NCI-H1694 (cell line): ENCODE results near the gene CCDC121.
"Not testable (repeated sequence)": the region's sequence is repeated elsewhere in the genome, so short reads cannot be mapped to it uniquely, and the experiment has no call there.

Source experiments
- DNase-seq: peaks from one replicate; lab custom pipeline; 2025; lab: John Stamatoyannopoulos, UW

The CCDC121 gene

DNA sequence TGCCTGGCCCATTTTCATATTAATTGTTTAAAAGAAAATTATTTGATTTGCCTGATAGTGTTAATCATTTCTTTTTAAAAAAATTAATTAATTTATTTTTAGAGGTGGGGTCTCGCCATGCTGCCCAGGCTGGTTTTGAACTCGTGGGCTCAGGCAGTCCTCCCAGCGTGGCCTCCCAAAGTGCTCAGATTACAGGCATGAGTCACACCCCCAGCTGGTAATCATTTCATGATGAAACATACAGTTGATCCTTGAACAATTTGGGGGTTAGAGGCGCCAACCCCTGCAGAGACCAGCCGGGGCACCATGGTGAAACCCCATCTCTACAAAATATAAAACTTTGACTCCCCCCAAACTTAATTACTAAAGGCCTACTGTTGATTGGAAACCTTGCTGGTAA, 8.0 kb upstream of the CCDC121 start:
- no peak for DNase-seq

DNA sequence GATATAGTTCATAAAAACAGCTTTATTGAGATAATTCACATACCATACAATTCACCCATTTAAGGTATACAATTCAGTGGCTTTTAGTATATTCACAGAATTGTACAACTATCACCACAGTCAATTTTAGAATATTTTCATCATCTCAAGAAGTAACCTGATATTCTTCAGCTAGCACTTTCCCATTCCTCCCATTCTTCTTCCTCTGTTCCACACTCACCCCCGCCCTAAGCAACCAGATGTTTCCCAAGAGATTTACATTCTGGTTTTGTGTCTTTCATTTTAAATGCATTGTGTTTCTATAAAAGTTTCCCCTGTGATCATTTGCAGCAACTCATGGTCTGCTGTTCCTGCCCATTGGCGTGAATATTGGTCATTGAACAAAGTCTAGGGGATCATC, 5.5 kb upstream of the CCDC121 start:
- DNase-seq, result no peak

DNA sequence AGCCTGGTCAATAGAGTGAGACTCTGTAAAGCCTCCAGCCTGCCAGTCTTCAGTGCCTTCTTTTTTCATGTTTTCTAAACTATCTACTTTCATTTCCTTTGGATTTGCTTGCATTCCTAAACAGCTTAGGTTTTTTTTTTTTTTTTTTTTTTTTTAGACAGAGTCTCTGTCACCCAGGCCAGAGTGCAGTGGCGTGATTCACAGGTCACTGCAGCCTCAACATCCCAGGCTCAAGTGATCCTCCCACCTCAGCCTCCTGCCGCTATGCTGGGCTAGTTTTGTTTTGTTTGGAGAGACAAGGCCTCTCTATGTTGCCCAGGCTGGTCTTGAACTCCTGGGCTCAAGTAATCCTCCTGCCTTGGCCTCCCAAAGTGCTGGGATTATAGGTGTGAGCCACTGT, 1.4 kb upstream of the CCDC121 start:
- DNase-seq, result not testable (repeated sequence)

- no peak for DNase-seq
Observed at GRCh38 chr2:27627963-27628766, 647 bp downstream of the CCDC121 start.

DNA sequence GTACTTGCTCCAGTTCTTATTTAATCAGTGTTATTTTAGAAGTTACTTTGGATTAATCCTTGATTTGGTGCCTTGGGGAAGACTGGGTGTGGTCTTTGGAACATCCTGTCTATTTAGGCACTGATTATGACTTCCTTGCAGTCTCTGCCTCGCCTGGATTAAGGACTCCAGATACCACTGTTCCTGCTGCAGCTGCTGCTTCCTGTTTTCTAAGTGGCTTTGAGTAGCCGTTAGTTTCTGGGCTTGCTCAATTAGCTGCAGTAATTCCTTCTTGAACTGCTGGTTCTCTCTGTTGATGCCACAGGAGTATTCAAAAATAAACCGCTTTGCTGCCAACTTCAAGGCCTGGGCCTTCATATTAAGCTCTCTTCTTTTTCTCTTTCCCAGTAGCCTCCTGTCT, 1.9 kb downstream of the CCDC121 start:
- not testable (repeated sequence) for DNase-seq

GRCh38 chr2:27626323-27626722, 2.5 kb downstream of the CCDC121 start:
- not testable (repeated sequence) for DNase-seq

- DNase-seq, result no peak
Observed at GRCh38 chr2:27624943-27625342, 3.9 kb downstream of the CCDC121 start.

DNA sequence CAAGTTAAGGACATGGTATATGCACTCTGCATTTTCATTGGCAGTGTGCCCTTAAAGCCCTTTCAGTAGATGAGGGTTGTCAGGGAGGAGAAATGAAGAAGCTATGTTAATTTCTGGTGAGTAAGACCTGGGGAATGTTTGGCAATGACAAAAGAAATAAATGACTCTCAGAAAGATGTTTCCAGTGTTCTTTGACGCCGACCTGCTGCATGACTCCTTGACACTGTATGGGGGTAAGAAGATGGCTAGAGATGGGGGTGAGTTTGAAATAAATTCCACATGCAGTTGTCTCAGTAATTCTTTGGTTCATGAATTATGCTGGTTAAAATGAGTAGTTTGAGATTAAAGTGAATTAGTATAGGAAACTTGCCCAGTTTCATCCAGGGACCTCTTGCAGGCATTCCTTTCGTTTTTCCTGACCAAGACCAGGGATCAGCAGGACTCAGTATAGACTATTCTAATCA, 5.9 kb downstream of the CCDC121 start:
- DNase-seq, result no peak

DNA sequence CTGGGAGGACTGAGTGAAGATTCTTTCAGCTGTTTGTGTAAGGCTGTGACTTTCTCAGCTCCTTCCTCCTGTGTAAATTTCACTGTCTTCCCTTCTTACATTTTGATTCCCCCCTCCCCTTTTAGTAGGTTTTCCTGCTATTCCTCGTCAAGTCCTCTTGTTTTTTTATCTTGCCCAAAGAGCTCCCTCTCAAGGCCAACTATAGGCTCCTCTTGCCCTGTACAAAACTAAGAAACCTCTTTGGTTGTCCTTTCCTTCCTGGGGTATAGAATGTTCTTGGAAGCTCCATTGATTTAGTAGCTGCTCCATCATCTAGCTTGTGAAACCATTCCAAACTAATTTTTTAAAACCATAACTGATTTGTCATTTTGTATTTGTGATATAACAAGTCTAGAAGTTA, 7.3 kb downstream of the CCDC121 start:
- no peak for DNase-seq

DNA sequence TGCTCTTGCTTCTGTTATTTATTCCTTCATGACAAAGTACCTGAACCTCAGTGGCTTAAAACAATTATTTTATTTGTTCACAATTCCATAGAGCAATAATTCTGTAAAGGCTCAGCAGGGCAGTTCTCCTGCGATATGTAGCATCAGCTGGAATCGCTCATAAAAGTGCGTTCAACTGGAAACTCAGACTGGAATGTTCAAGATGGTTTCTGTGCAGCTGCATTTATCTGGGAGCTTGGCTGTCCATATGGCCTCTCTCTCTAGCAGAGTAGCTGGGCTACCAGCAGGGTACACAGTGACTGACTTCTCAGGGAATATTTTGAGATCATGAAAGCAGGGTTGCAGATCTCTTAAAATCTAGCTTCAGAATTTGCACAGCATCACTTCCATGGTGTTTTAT, 13.5 kb downstream of the CCDC121 start:
- peak; percentile 80 for DNase-seq

- no peak for DNase-seq
Observed at GRCh38 chr2:27613985-27614384, 14.8 kb downstream of the CCDC121 start.

GRCh38 chr2:27606611-27607010, 22.2 kb downstream of the CCDC121 start:
- no peak for DNase-seq

DNA sequence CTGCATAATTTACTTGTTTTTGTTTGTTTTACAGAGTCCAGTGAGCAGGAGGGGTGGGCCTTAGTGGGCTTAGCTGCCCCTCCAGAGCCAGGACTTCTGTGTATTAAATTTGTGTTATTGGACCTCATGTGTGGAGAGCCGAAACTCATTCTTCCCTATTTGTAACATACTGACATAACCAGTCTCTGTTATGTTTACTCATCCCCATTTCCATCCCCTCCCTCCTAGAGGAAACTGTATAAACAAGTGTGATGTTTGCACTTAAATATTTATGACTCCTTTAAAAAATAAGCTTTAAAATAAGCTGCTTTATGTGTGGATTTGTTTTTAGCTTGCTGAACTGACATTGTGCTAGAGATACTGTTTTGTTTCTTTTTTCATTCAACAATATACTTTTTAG, 32.2 kb downstream of the CCDC121 start:
- DNase-seq, result no peak

- DNase-seq, result not testable (repeated sequence)
Observed at GRCh38 chr2:27595412-27595811, 33.4 kb downstream of the CCDC121 start.

GRCh38 chr2:27594020-27594703, 34.6 kb downstream of the CCDC121 start:
- DNase-seq, result not testable (repeated sequence)

DNA sequence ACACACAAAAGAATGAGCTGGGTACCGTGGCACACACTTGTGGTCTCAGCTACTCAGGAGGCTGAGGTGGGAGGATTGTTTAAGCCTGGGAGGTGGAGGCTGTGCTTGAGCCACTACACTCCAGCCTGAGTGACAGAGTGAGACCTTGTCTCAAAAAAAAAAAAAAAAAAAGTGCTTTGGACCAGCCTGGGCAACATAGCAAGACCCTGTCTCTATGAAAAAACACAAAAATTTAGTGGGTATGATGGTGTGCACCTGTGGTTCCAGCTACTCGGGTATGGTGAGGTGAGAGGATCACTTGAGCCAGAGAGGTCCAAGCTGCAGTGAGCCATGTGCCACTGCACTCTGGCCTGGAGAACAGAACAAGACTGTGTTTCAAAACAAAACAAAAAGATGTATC, 35.6 kb downstream of the CCDC121 start:
- DNase-seq, result no peak

DNA sequence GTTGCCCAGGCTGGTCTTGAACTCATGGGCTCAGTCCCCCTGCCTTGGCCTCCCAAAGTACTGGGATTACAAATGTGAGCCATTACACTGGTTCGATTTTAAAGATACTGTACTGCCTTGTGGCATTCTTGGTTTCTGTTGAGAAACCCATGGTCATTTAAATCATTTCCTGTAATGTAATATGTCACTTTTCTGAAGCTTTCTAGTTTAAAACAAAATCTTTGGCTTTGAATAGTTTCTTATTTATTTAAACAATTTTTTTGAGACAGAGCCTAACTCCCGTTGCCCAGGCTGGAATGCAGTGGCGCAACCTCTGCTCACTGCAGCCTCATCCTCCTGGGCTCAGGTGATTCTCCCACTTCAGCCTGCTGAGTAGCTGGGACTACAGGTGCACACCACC, 37.1 kb downstream of the CCDC121 start:
- no peak for DNase-seq

DNA sequence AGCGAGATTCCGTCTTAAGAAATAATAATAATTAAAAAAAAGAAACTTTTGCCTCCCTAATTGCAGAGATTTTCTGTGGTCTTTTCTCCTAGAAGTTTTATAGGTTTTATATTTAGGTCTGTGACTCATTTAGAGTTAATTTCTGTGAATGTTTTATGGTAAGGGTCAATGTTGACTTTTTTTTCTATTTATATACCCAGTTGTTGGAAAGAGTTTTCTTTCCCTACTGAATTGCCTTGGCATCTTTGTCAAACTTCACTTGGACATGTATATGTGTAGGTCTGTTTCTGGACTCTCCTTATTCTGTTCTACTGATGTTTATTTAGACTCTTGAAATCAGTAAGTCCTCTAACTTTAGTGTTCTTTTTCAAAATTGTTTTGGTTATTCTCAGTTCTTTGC, 40.5 kb downstream of the CCDC121 start:
- DNase-seq, result no peak

GRCh38 chr2:27587025-27587424, 41.8 kb downstream of the CCDC121 start:
- no peak for DNase-seq

GRCh38 chr2:27584597-27584996, 44.2 kb downstream of the CCDC121 start:
- DNase-seq, result no peak

DNA sequence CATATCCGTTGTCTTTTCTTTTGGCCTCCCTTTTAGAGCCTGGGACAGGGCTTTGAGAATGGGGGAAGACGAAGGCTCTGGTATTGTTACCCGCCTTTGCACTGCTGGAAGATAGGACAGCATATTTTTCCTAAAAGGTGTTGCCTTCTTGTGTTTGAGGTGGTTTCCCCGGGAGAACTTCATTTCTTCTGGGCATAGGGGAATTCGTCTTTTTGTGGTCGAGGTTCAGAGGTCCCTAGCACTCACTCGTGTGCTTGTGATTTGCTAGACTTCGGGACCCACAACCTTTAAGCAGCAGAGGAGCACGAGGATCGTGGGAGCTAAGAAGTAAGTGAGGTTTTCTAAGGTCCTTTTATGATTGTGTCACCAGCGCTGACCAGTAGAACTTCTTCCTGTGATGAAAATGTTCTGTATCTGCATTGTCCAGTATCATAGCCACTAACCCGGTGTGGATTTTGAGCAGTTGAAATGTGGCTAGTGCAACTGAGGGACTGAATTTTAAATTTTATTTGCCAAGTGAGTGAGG, 45.4 kb downstream of the CCDC121 start:
- no peak for DNase-seq

DNA sequence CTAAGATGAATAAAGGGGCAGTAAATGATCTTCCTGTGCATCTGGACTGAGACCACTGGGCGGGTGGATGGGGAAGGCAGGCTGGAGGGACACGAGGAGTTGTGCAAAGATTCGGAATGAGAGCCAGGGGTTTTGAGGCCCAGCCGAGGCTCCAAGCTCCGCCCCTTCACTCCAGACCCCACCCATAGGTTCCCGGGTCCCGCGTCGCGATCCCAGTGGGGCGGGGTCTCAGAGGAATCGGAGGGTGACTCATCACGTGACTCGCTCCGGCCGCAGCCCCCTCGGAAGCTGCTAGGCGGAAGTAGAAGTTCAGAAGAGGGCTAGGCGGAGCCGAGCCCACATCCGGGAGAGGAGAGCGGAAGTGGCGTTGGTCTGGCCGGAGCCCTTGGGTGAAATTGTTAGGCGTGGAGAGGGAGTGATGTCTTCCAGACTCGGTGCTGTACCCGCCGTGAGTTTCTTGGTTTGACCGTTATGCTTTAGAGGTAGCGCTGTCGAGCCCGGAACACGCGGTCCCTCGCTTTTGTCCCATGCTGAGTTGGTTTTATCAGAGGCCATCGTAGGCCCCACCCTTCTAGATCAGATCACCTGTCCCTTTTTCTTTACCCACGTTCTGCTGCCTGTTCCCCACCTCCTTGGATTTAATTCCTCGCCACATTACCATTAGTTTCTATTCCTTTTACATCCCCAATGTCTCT, 46.0 kb downstream of the CCDC121 start, which contains the start of gene ZNF512:
TSS of gene ZNF512 (plus strand) at position 348 of the 695 bp plus-strand sequence. CDS start at position 419, 71 bp downstream.
- peak; percentile 93 for DNase-seq
